Measurements from ENCODE around the gene CDC42BPG. TPM values are rescaled to one million over a fixed set of nuclear protein-coding genes. Genes with fewer than 3 reads are reported as not detected.
A peak's percentile ranks its signal among the peaks of the same experiment; 100 is the strongest.

The CDC42BPG gene
- total and polyA plus RNA-seq, 2 of the 8 experiments (the other 6 are each of a cell fraction or from before 2014, with no cell fraction given): 3.7 to 10.6 TPM

DNA sequence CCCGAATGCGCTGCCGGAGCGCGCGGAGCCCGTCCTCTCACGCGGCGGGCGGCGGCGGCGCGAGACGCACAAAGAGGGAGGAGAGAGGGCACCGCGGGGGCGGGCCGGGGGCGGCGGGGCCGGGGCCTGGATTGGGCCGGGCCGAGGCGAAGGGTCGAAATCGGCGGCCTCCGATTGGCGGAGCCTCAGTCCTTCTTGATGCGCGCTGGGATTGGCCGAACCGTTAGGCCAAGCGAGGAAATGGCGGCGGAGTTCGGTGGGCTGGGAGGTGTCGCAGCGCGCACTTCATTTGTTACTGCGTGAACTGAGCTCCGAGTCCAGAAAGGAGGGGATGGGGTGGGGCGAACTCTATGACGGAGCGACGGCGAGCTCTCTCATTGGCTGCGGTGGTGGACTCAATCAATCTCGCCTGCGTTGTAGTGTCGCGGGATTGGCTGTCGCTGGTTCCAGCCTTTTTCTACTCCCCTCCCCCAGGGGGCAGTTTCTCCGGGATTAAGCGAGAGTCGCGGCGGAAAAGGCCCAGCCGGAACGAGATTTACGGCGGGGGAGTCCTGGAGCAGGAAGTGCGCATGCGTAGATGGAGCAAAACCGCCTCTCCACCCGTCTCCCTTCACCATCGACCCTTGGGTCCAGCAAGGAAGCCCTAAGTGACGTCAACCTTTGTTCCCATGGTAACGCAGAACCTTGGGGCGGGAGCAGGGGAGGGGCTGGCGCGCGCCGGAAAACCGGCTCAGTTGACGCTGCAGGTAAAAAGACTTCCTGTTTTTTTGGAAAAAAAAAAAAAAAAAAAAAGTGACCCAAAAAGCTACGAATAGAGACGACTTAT is 65.8 kb downstream of the CDC42BPG start, which contains the start of gene SF1 (continued):
- 0 out of 4 replicates have a peak, but pooled peaks of 1 of the 2 experiments have one; percentile 56 for TF ChIP-seq SIN3A (conservative IDR thresholded peaks at IDR 0.05 in 1 of 2, IDR thresholded peaks at IDR 0.05 in 1 of 2; ENCODE audit: low read depth in 1 of 2, low read length in 2 of 2)
- no peak for TF ChIP-seq RNF2 (IDR thresholded peaks at IDR 0.05; ENCODE audit: borderline replicate concordance, low read depth, low read length, missing control alignments, poor library complexity, severe bottlenecking)
- peak; percentile 71 for TF ChIP-seq CREB1 (IDR thresholded peaks at IDR 0.05)
- TF ChIP-seq TBP (IDR thresholded peaks at IDR 0.05; ENCODE audit: low read depth, low read length): peak; percentile 94
- TF ChIP-seq, protein P1, sequence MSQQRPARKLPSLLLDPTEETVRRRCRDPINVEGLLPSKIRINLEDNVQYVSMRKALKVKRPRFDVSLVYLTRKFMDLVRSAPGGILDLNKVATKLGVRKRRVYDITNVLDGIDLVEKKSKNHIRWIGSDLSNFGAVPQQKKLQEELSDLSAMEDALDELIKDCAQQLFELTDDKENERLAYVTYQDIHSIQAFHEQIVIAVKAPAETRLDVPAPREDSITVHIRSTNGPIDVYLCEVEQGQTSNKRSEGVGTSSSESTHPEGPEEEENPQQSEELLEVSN (IDR thresholded peaks at IDR 0.05): no peak
- no peak for TF ChIP-seq EZH2 (IDR thresholded peaks at IDR 0.05; ENCODE audit: low read depth, low read length, severe bottlenecking)
- TF ChIP-seq TAF7 (optimal IDR thresholded peaks at IDR 0.05; ENCODE audit: borderline replicate concordance, low read depth, low read length): peak; percentile 71
- TF ChIP-seq SUZ12 (IDR thresholded peaks at IDR 0.05; ENCODE audit: low read length): no peak
- no peak for TF ChIP-seq CHD1 (IDR thresholded peaks at IDR 0.05; ENCODE audit: low read depth, low read length)
- TF ChIP-seq CBX5 (IDR thresholded peaks at IDR 0.05; ENCODE audit: low read depth, low read length): no peak
- TF ChIP-seq, protein P2, sequence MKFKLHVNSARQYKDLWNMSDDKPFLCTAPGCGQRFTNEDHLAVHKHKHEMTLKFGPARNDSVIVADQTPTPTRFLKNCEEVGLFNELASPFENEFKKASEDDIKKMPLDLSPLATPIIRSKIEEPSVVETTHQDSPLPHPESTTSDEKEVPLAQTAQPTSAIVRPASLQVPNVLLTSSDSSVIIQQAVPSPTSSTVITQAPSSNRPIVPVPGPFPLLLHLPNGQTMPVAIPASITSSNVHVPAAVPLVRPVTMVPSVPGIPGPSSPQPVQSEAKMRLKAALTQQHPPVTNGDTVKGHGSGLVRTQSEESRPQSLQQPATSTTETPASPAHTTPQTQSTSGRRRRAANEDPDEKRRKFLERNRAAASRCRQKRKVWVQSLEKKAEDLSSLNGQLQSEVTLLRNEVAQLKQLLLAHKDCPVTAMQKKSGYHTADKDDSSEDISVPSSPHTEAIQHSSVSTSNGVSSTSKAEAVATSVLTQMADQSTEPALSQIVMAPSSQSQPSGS (IDR thresholded peaks at IDR 0.05; ENCODE audit: low read length): peak; percentile 67; the same call in 1 of the 2 replicates
- TF ChIP-seq, protein P3, sequence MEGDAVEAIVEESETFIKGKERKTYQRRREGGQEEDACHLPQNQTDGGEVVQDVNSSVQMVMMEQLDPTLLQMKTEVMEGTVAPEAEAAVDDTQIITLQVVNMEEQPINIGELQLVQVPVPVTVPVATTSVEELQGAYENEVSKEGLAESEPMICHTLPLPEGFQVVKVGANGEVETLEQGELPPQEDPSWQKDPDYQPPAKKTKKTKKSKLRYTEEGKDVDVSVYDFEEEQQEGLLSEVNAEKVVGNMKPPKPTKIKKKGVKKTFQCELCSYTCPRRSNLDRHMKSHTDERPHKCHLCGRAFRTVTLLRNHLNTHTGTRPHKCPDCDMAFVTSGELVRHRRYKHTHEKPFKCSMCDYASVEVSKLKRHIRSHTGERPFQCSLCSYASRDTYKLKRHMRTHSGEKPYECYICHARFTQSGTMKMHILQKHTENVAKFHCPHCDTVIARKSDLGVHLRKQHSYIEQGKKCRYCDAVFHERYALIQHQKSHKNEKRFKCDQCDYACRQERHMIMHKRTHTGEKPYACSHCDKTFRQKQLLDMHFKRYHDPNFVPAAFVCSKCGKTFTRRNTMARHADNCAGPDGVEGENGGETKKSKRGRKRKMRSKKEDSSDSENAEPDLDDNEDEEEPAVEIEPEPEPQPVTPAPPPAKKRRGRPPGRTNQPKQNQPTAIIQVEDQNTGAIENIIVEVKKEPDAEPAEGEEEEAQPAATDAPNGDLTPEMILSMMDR (IDR thresholded peaks at IDR 0.05; ENCODE audit: control extremely low read depth in 1 of 3, insufficient read depth in 1 of 3, low read depth in 1 of 3, low read length in 3 of 3): peak in 1 of 3 experiments; percentile 24; a peak in 1 of 4 replicates
- TF ChIP-seq CHD2 (IDR thresholded peaks at IDR 0.05; ENCODE audit: low read length): peak; percentile 98
- no peak for TF ChIP-seq EGR1 (IDR thresholded peaks at IDR 0.05; ENCODE audit: borderline replicate concordance, low read depth, low read length)
- TF ChIP-seq SP1 (IDR thresholded peaks at IDR 0.05; ENCODE audit: low read depth, low read length): peak; percentile 75
- TF ChIP-seq POLR2AphosphoS5 (IDR thresholded peaks at IDR 0.05; ENCODE audit: low read depth, low read length): peak; percentile 97
- TF ChIP-seq TAF1 (IDR thresholded peaks at IDR 0.05; ENCODE audit: low read depth, low read length): peak; percentile 97
- no peak for TF ChIP-seq SP2 (IDR thresholded peaks at IDR 0.05; ENCODE audit: low read length)
